Measurements from ENCODE around the gene GBP4. TPM values are rescaled to one million over a fixed set of nuclear protein-coding genes. Genes with fewer than 3 reads are reported as not detected.

GBP4 gene
- polyA plus RNA-seq, 1 of the 3 experiments (the other 2 are of a cell fraction), result 0.02 TPM

- H3F3A ChIP-seq (replicated peaks; ENCODE audit: insufficient read depth), result no peaks in the 10 kb centered on the region
- H3K4me2 ChIP-seq, result no peak overlapping the region
- H3K36me3 ChIP-seq (replicated peaks in 1 of 2; ENCODE audit: control insufficient read depth in 1 of 2, insufficient read depth in 2 of 2, low read length in 1 of 2), result no peaks in the 10 kb centered on the region
- 71% methylated on average over 4 of the region's 4 CpGs for WGBS (ENCODE audit: low lambda C conversion rate)
- no peaks in the 10 kb centered on the region for H3K9me2 ChIP-seq
- no peak for TF ChIP-seq TCF12 (IDR thresholded peaks at IDR 0.05)
- no peak for TF ChIP-seq SIN3A (IDR thresholded peaks at IDR 0.05; ENCODE audit: borderline replicate concordance, low read depth, low read length)
- TF ChIP-seq TEAD4 (IDR thresholded peaks at IDR 0.05; ENCODE audit: borderline replicate concordance, insufficient read depth), result no peak
- TF ChIP-seq RFX5 (IDR thresholded peaks at IDR 0.05; ENCODE audit: low read length), result no peak
- no peak for TF ChIP-seq TAF1 (IDR thresholded peaks at IDR 0.05; ENCODE audit: borderline replicate concordance, low read depth, low read length)
- TF ChIP-seq POLR2AphosphoS5 (IDR thresholded peaks at IDR 0.05; ENCODE audit: low read depth, low read length), result no peak
- no peak for TF ChIP-seq MXI1 (IDR thresholded peaks at IDR 0.05; ENCODE audit: low read depth, low read length)
- TF ChIP-seq EZH2phosphoT487 (IDR thresholded peaks at IDR 0.05; ENCODE audit: borderline replicate concordance, low read depth), result no peak
- no peaks in the 10 kb centered on the region for H3K4me1 ChIP-seq (ENCODE audit: control insufficient read depth in 1 of 2, insufficient read depth in 2 of 2, low read depth in 1 of 2, low read length in 1 of 2)
- no peaks in the 10 kb centered on the region for H3K9me3 ChIP-seq
- ChIA-PET CTCF (no interaction called here), POLR2A (no interaction called here)
- no peaks in the 10 kb centered on the region for H4K20me1 ChIP-seq (ENCODE audit: insufficient read depth)
- H3K9ac ChIP-seq, result no peak overlapping the region
- no peaks in the 10 kb centered on the region for H3K79me2 ChIP-seq (ENCODE audit: insufficient read depth)
- no peak overlapping the region for H3K4me3 ChIP-seq (ENCODE audit: low read depth in 2 of 2, low read length in 1 of 2)
- H2AFZ ChIP-seq (ENCODE audit: low read depth), result no peak overlapping the region
- no peaks in the 10 kb centered on the region for H3K27me3 ChIP-seq (ENCODE audit: insufficient read depth)
- no peak for DNase-seq
- H3K27ac ChIP-seq (ENCODE audit: low read depth in 2 of 2, low read length in 1 of 2), result no peak overlapping the region
Measured at GRCh38 chr1:89142160-89142559, 56.6 kb downstream of the GBP4 start.

- no peak overlapping the region for H3K4me2 ChIP-seq
- peaks cover 5% of the 10 kb centered on the region for H3F3A ChIP-seq (replicated peaks; ENCODE audit: insufficient read depth)
- TF ChIP-seq CHD2 (IDR thresholded peaks at IDR 0.05; ENCODE audit: low read length, partially characterized antibody), result no peak
- H3K4me1 ChIP-seq (ENCODE audit: control insufficient read depth in 1 of 2, insufficient read depth in 2 of 2, low read depth in 1 of 2, low read length in 1 of 2), result 0 out of 4 replicates have a peak, but pooled peaks cover 0 to 2% of the 10 kb centered on the region in 2 experiments
- WGBS (ENCODE audit: low lambda C conversion rate), result 13% methylated on average over 1 of the region's 1 CpG
- H3K27me3 ChIP-seq (ENCODE audit: insufficient read depth), result no peaks in the 10 kb centered on the region
- no peak overlapping the region for H3K9ac ChIP-seq
- no peak for DNase-seq
- H3K36me3 ChIP-seq (replicated peaks in 1 of 2; ENCODE audit: control insufficient read depth in 1 of 2, insufficient read depth in 2 of 2, low read length in 1 of 2), result no peaks in the 10 kb centered on the region
- POLR2A ChIA-PET, result no interaction called here
- H3K4me3 ChIP-seq (ENCODE audit: low read depth in 2 of 2, low read length in 1 of 2), result no peak overlapping the region
- no peaks in the 10 kb centered on the region for H3K9me3 ChIP-seq
- H3K9me2 ChIP-seq, result no peaks in the 10 kb centered on the region
- H3K79me2 ChIP-seq (ENCODE audit: insufficient read depth), result no peaks in the 10 kb centered on the region
- no peak overlapping the region for H3K27ac ChIP-seq (ENCODE audit: low read depth in 2 of 2, low read length in 1 of 2)
- H2AFZ ChIP-seq (ENCODE audit: low read depth), result no peak overlapping the region
- no peaks in the 10 kb centered on the region for H4K20me1 ChIP-seq (ENCODE audit: insufficient read depth)
- CTCF ChIA-PET, result no interaction called here
Measured at GRCh38 chr1:89133747-89134146, 65.0 kb downstream of the GBP4 start.

Other genes starting within 250 kb of the GBP4 start
- gene KYAT3, start 206.3 kb downstream of the GBP4 start, polyA plus RNA-seq (2012; rRNA removed), result 20.8 and 24.4 TPM in 2 replicates
- gene RBMXL1, start 206.3 kb downstream of the GBP4 start, polyA plus RNA-seq (2012; rRNA removed), result 3.3 and 3.6 TPM in 2 replicates
- 8.5 and 13.7 TPM in 2 replicates for gene GBP3, start 176.1 kb downstream of the GBP4 start, polyA plus RNA-seq (2012; rRNA removed)
- gene GBP1, start 133.7 kb downstream of the GBP4 start, polyA plus RNA-seq (2012; rRNA removed), result 6.9 and 7.4 TPM in 2 replicates
- gene GBP2, start 72.8 kb downstream of the GBP4 start, polyA plus RNA-seq (2012; rRNA removed), result 8.7 and 10.2 TPM in 2 replicates
- not detected in 2 replicates for gene GBP7, start 22.9 kb downstream of the GBP4 start, polyA plus RNA-seq (2012; rRNA removed)
- gene GBP5, start 73.9 kb upstream of the GBP4 start, polyA plus RNA-seq (2012; rRNA removed), result 0.08 TPM in 2 replicates
- not detected in 2 replicates for gene GBP6, start 165.1 kb upstream of the GBP4 start, polyA plus RNA-seq (2012; rRNA removed)